Cerebellar cortex (tissue), 1 donor: ENCODE data around the gene DPH2.

Source experiments
- DNase-seq: peaks from one replicate; pipeline ENCODE4 v3.0.0-alpha.2; 2015; ENCODE audit warnings: low spot score

DPH2 gene

GRCh38 chr1:43969416-43969745 lies 429 bp upstream of the DPH2 start:
- DNase-seq, result no peak

- no peak for DNase-seq
These were observed 692 bp downstream of the DPH2 start for GRCh38 chr1:43970502-43970901.

- DNase-seq, result no peak
These were observed 1.1 kb downstream of the DPH2 start for GRCh38 chr1:43970911-43971310.

GRCh38 chr1:43971336-43971980 lies 1.6 kb downstream of the DPH2 start:
- DNase-seq, result no peak

- DNase-seq, result no peak
These were observed 4.2 kb downstream of the DPH2 start for GRCh38 chr1:43973981-43974442.

GRCh38 chr1:43974443-43975248 lies 4.8 kb downstream of the DPH2 start, which contains the start of gene ATP6V0B:
TSS of gene ATP6V0B (plus strand) at chr1:43974960. CDS start at chr1:43975041, 81 bp downstream.
- DNase-seq, result peak; percentile 95

GRCh38 chr1:43975249-43975961 lies 5.6 kb downstream of the DPH2 start:
- DNase-seq, result peak; percentile 22

- DNase-seq, result no peak
These were observed 6.2 kb downstream of the DPH2 start for GRCh38 chr1:43976045-43976444.

- DNase-seq, result no peak
These were observed 7.1 kb downstream of the DPH2 start for GRCh38 chr1:43976890-43977289.

GRCh38 chr1:43977376-43978263 lies 7.8 kb downstream of the DPH2 start:
- DNase-seq, result no peak

- no peak for DNase-seq
These were observed 8.4 kb downstream of the DPH2 start for GRCh38 chr1:43978264-43978550.

- no peak for DNase-seq
These were observed 8.9 kb downstream of the DPH2 start, which contains the start of gene B4GALT2 for GRCh38 chr1:43978551-43979260. TSS of gene B4GALT2 (plus strand) at chr1:43979210. CDS start at chr1:43981161, 1,951 bp downstream.

GRCh38 chr1:43979261-43979527 lies 9.4 kb downstream of the DPH2 start:
- DNase-seq, result no peak

GRCh38 chr1:43979528-43980254 lies 9.9 kb downstream of the DPH2 start:
- no peak for DNase-seq

GRCh38 chr1:43980255-43981134 lies 10.7 kb downstream of the DPH2 start:
- DNase-seq, result no peak

- DNase-seq, result no peak
These were observed 11.3 kb downstream of the DPH2 start for GRCh38 chr1:43981135-43981491.

GRCh38 chr1:43981636-43982035 lies 11.8 kb downstream of the DPH2 start:
- DNase-seq, result no peak

- no peak for DNase-seq
These were observed 12.4 kb downstream of the DPH2 start for GRCh38 chr1:43982241-43982640.

- DNase-seq, result no peak
These were observed 13.0 kb downstream of the DPH2 start for GRCh38 chr1:43982808-43983207.
